ENCODE results near the gene CDK15.
"Not testable (repeated sequence)": the region's sequence is repeated elsewhere in the genome, so short reads cannot be mapped to it uniquely, and the experiment has no call there.

The CDK15 gene

DNA sequence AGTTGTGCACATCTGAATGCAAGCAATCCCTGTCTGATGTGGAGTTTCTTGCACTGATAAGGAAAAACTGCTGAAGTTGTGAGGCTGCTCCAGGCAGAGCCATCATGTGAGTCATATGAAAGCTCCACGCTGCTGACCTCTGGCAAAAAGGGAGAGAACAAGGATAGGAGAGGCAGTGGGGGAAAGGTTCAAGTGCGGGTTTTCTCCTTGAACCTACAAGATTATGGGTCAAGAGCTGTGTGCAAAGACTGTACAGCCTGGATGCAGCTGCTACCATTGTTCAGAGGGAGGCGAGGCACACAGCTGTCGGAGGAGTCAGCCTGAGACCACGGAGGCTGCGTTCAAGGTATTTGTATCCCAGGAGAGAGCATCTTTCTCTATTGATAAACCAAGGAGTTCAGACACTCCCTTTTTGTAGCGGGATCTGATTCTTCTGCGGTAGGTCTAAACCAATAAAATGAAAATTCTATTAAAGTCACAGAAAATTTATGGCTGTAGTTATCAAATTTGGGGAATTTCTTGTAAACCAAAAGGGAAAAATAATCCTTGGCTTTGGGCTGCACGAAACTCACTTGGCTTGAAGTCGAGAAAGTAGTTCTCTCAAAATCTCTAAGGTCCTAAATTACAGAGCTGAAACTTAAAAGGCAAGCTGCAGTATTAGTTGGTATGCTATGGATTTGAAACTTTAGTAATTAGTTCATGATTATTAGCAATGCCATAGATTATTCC, at the start of gene CDK15:
Gene CDK15 (plus strand): TSS at position 96 of the 729 bp plus-strand sequence. CDS start 128 bp downstream, at position 224.
- TF ChIP-seq ZNF274 (IDR thresholded peaks at IDR 0.05; ENCODE audit: low read depth, low read length): no peak
- no peak within 1 kb of the TSS for H3K4me3 ChIP-seq (ENCODE audit: low read length)

DNA sequence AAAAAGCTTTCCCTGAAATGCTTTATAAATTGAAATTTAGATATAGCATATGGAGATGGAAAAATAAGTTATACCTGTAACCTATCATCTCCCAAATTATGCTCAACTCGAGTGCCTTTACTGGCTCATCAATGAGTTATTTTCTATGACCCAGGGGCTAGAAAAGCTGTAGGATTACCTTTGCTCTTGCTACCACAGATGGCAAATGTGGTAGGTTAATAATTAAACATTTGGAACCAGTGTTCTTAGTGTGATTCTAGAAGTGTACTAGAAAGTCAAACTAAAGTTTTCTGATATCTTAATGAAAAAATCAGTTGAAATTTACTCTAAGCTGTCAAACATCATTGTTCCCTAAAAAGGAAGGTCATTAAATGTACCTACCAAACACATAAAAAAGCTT, 48.1 kb upstream of the CDK15 start:
- no peak overlapping the region for H3K4me3 ChIP-seq (ENCODE audit: low read length)
- TF ChIP-seq ZNF274 (IDR thresholded peaks at IDR 0.05; ENCODE audit: low read depth, low read length): no peak

DNA sequence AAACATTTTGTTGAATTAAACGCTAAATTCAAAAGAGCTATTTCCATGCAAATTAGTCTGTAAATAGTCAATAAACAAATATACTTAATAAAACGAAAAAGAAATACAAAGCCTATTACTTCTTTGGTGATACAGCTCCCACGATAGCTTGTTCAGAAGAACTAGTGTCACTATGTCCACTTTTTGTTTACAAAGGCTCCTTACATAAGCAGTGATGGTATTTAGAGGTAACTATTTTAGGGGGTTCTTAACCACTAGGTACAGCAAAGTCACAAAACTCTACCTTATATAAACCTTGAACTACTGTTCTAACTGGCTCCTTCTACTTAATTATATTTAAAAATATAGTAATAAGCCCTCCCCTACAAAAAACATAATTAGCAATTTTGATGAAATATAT, 47.5 kb upstream of the CDK15 start:
- TF ChIP-seq ZNF274 (IDR thresholded peaks at IDR 0.05; ENCODE audit: low read depth, low read length): no peak
- H3K4me3 ChIP-seq (ENCODE audit: low read length): no peak overlapping the region

DNA sequence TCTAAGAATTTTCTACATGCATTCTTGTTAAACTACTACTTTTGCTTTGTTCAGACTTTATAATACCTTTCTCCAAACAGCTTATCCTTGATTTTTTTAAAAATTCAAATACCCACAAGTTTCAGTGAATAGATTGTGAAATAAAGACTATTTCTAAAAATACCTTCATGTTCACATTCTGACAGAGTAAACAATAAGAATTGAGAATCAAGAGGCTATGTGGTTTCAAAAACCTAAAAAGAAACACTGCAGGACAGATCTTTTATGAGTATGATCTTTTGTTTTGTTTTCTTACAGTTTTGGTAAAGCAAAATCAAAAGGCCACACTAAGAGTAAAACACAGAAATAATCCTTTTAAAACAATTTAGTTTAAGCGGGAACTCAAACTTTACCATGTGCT, 46.8 kb upstream of the CDK15 start:
- no peak for TF ChIP-seq ZNF274 (IDR thresholded peaks at IDR 0.05; ENCODE audit: low read depth, low read length)
- no peak overlapping the region for H3K4me3 ChIP-seq (ENCODE audit: low read length)

DNA sequence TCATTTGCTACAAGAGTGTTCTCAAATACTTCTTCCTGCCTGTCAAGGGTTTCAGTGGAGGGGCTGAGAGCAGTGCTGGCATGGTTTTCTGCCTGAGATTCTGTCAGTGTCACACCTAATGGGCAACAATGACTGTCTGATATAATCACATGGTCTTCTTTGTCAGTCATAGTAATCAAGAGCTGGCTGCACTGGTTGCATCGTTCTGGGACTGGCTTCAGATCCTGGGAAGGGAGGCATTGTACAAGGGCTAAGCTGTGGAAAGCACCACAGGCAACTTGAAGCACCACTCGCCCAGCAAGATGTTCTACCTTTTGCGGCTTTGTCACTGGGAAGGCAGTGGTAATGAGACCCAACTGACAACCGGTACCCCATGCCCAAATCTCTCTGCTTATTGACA, 45.2 kb upstream of the CDK15 start:
- TF ChIP-seq ZNF274 (IDR thresholded peaks at IDR 0.05; ENCODE audit: low read depth, low read length): no peak
- H3K4me3 ChIP-seq (ENCODE audit: low read length): no peak overlapping the region

DNA sequence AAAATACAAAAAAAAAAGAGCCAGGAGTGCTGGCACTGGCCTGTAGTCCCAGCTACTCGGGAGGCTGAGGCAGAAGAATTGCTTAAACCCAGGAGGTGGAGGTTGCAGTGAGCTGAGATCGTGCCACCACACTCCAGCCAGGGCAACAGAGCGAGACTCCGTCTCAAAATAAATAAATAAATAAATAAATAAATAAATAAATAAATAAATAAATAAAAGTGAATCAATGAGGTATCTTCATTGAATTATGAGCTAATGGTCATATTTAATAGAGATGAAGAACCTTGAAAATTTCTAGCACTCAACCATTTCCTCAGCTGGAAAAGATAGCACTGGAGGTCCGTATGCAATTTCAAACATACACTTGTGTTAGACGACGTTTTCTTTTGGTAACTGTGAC, 41.9 kb upstream of the CDK15 start:
- not testable (repeated sequence) for H3K4me3 ChIP-seq (ENCODE audit: low read length)

DNA sequence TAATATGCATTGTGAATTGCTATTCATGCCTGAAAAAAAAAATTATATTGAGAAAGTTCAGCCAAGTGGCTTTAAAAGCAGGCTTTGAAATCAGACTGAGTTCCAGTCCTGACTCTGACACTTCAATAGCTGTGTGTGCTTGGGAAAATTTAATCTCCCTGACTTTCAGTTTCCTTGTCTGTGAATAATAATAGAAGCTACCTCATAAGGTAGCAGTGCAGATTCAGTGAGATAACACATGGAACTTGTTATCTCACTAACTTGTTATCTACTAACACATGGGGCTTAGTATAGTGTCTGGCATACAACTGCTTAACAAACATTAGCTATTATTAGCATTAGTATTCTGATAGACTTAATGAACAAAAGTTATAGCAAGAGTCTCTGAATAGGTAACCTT, 40.5 kb upstream of the CDK15 start:
- no peak overlapping the region for H3K4me3 ChIP-seq (ENCODE audit: low read length)
- TF ChIP-seq ZNF274 (IDR thresholded peaks at IDR 0.05; ENCODE audit: low read depth, low read length): no peak

DNA sequence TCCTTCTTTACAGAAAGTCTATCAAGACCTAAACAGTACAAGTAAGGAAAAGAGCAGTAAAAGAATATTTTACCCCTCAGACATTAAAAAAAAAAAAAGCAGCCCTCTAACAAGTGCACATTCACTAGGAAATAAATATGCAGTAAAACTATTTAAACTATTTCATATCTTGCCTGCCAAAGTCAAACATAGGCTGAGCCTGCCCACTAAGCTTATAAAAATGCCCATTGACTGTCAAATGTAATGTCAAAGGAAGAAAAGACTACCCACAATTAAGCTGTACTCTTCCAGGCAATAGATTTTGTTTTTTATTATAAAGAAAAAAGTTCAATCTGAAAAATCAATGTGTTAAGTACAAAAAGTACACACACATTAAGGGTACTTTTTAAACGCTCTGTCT, 37.4 kb upstream of the CDK15 start:
- no peak overlapping the region for H3K4me3 ChIP-seq (ENCODE audit: low read length)
- TF ChIP-seq ZNF274 (IDR thresholded peaks at IDR 0.05; ENCODE audit: low read depth, low read length): no peak

DNA sequence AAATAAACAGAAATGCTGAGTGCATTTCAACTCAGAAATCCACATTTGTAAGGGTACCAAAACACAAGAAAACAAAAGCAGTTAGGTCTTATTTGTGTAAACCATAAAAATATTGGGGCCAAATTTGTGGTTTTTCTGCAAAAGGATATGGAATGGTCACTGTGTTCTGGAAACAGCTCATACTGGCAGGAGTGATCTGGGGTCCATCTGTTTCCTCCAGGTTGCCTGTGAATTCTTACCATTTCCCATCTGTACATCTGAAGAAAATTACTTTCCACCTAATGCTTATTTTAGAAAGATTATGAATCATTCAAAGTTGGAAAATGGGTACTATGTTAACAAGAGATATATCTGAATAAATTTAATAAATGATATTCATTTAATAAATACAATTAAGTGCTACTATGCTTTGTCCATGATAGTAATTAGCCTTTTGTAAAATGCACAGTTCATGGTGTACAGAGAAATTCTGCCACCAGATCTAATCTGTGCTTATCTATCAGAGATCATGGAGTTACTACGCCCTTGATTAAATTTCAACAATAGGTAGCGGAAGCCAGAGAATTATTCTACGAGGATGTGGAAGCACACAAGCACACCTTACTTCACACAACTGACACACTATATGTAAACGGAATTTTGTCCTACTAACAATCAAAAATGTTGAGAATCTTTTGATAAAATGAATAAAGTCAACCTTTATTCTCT, 36.5 kb upstream of the CDK15 start:
- TF ChIP-seq ZNF274 (IDR thresholded peaks at IDR 0.05; ENCODE audit: low read depth, low read length): no peak
- no peak overlapping the region for H3K4me3 ChIP-seq (ENCODE audit: low read length)

DNA sequence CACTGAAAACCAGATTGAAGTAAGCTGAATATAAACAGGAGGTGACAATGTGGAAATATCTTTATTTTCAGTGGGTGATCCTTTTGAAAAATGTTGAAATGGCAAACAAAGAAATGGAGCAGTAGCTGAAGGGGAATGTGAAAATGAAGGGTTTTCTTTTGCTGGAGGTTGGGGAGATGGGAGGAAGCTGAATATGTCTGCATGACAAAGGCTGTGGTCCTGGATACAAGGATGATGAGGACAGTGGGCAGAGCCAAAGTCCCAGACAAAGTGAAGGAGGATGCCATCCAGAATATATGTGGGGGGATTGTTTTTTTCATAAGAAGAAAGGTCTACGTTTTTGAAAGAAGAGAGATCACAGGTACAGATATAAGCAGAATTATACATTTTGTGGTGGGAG, 32.3 kb upstream of the CDK15 start:
- no peak for TF ChIP-seq ZNF274 (IDR thresholded peaks at IDR 0.05; ENCODE audit: low read depth, low read length)
- H3K4me3 ChIP-seq (ENCODE audit: low read length): no peak overlapping the region

DNA sequence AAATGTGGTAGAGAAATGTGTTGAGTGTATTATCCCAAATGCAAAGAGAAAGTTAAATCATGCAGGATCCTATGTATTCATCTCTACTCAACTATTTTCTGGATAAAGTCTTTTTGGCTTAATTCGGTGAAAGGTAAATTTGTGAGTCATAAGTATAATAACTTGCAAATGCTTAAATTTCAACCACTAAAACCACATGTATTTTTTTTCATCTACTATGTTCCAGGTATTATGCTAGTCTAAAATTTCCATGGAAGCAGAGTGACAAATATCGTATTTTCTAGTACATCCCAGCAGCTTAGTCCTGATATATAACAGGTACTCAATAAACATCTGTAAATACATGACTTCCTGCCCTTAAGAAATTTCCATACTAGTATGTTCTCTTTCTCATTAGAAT, 31.8 kb upstream of the CDK15 start:
- TF ChIP-seq ZNF274 (IDR thresholded peaks at IDR 0.05; ENCODE audit: low read depth, low read length): no peak
- H3K4me3 ChIP-seq (ENCODE audit: low read length): no peak overlapping the region

DNA sequence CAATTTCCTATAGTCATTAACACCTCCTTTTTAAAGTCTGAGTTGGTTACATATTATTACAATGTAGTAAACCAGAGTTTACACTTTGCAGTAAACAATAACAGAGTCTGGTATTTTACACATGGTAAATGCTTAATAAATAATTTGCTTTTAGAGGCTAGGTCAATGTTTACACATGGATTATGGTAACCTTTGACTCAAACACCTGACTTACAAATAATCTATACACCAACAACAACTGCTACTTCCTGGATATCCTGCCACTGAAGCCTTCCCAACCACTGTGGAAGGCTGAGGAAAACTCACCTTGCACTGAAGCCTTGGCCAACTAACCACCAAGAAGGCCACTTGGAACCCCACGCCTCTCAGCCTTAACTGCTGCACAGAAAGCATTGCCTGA, 31.0 kb upstream of the CDK15 start:
- H3K4me3 ChIP-seq (ENCODE audit: low read length): no peak overlapping the region
- TF ChIP-seq ZNF274 (IDR thresholded peaks at IDR 0.05; ENCODE audit: low read depth, low read length): no peak

DNA sequence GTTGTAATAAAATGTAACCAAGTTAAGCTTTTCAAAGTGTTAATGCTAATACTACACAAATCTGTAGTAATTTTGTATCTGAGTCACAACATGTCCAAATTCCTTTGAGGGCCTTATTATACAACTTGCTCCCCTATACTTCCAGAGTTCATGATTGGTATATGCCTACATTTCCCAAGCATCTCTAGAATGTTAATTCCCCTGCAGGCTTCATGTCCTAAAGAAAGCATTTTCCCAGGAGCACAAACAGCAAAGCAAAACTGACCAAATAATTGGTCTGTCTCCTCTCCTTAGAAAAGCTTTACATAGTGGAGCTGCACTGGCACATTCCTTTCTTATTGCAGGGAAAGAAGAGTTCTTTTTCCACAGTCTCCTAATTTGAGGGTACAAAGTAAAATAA, 29.3 kb upstream of the CDK15 start:
- no peak for TF ChIP-seq ZNF274 (IDR thresholded peaks at IDR 0.05; ENCODE audit: low read depth, low read length)
- H3K4me3 ChIP-seq (ENCODE audit: low read length): no peak overlapping the region

DNA sequence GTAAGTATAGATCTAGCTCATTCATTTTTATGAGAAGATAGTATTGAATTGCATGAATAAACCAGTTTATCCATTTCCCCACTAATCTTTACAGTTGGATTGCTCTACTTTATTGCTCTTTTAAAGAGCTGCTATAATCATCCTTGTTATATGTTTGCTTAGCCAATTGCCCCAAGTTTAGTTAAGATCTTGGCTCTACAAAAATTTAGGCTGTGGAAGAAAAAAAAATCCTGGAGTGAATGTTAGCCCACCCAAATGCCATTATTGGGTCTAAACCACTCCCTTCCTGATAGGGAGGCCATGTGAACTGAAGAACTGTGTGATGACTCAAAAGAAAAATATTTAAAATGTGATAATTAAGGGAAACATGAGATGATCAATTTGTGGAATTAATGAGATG, 28.5 kb upstream of the CDK15 start:
- no peak overlapping the region for H3K4me3 ChIP-seq (ENCODE audit: low read length)
- TF ChIP-seq ZNF274 (IDR thresholded peaks at IDR 0.05; ENCODE audit: low read depth, low read length): no peak

DNA sequence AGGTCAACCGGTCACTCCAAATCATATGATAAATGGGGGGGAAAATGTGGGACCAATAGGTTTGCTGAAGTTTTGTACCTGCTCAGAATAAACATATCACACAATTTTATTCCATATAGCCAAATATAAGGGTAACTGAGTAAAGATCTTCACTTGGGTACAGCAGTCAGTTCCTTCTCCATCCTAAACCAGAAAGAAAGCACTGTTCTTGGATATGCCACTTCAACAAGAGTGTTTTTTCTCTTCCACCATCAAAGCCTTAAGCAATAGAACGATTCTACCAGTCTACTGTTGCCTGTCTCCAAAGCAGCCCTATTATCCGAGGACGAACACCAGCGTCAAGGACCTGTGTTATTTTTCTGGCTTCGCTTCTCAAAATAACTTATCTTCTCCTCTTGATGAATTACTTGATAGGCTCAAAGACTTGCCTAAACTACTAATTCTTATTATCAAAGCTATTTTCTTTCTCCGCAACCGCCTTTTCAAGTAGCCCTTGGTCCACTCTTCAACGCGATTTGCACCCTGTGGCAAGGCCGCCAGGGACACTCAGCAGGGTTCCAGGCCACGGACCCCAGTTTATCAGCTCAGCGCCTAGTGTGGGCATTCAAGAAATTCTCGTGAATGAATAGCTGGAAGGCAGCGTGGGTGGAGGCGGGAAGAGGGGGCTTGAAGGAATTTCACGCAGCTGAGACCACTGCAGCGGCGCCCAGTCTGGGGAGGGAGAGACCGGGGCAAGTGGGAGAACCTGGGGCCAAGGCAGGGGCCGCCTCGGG, 26.2 kb upstream of the CDK15 start:
- TF ChIP-seq ZNF274 (IDR thresholded peaks at IDR 0.05; ENCODE audit: low read depth, low read length): no peak
- H3K4me3 ChIP-seq (ENCODE audit: low read length): peak overlapping the region; percentile 96

Data from GM08714 (cell line).